HUES64 (cell line): ENCODE results near the gene MAFF.
"Not testable (repeated sequence)": the region's sequence is repeated elsewhere in the genome, so short reads cannot be mapped to it uniquely, and the experiment has no call there.

Experiments used
- H3K27ac ChIP-seq: 2 replicates; pipeline ENCODE4 v1.7.0; 2013; ENCODE audit warnings: low read depth, low read length, inconsistent platforms
- H3K27me3 ChIP-seq: 2 replicates; pipeline ENCODE4 v1.6.1; 2013; ENCODE audit warnings: mild to moderate bottlenecking, low read length; ENCODE audit not compliant: insufficient read depth
- H3K36me3 ChIP-seq: 2 replicates; pipeline ENCODE4 v1.6.1; 2013; ENCODE audit warnings: mild to moderate bottlenecking, low read length; ENCODE audit not compliant: insufficient read depth
- H3K4me1 ChIP-seq: 2 replicates; pipeline ENCODE4 v1.6.1; 2013; ENCODE audit warnings: mild to moderate bottlenecking, low read length, moderate library complexity; ENCODE audit not compliant: insufficient read depth
- H3K4me3 ChIP-seq: 2 replicates; pipeline ENCODE4 v1.5.1; 2013; ENCODE audit warnings: mild to moderate bottlenecking, low read length, moderate library complexity
- H3K9ac ChIP-seq: 2 replicates; pipeline ENCODE4 v1.6.1; 2013; ENCODE audit warnings: mild to moderate bottlenecking, low read depth, low read length
- H3K9me3 ChIP-seq: 2 replicates; pipeline ENCODE4 v1.6.1; 2013; ENCODE audit warnings: low read depth, low read length; ENCODE audit not compliant: insufficient read depth
- WGBS: fragments of 150-250, 120-280 bp; methylation state at CpG from one replicate; pipeline ENCODE4 v1.1.7; 2013; ENCODE audit warnings: missing lambda C conversion rate; 5-methylcytosine and 5-hydroxymethylcytosine counted together

MAFF gene

GRCh38 chr22:38230108-38230825, 28.5 kb downstream of the MAFF start:
- H3K36me3 ChIP-seq: peaks cover 85% of the 10 kb centered on the region
- no peaks in the 10 kb centered on the region for H3K27me3 ChIP-seq
- no peak overlapping the region for H3K4me3 ChIP-seq
- no peaks in the 10 kb centered on the region for H3K4me1 ChIP-seq
- H3K27ac ChIP-seq: no peak overlapping the region
- no peaks in the 10 kb centered on the region for H3K9me3 ChIP-seq
- WGBS: 88% methylated on average over 15 of the region's 15 CpGs
- H3K9ac ChIP-seq: no peak overlapping the region

GRCh38 chr22:38230916-38231315, 29.1 kb downstream of the MAFF start:
- WGBS: 94% methylated on average over 9 of the region's 9 CpGs
- Histone ChIP-seq H3K9ac (no peak overlapping the region), H3K27ac (no peak overlapping the region), H3K4me1 (no peaks in the 10 kb centered on the region), H3K4me3 (no peak overlapping the region), H3K36me3 (peaks cover 85% of the 10 kb centered on the region), H3K9me3 (no peaks in the 10 kb centered on the region), H3K27me3 (no peaks in the 10 kb centered on the region)

- Histone ChIP-seq H3K9ac (no peak overlapping the region), H3K4me3 (no peak overlapping the region), H3K4me1 (no peaks in the 10 kb centered on the region), H3K27ac (no peak overlapping the region), H3K27me3 (no peaks in the 10 kb centered on the region), H3K9me3 (no peaks in the 10 kb centered on the region), H3K36me3 (peaks cover 85% of the 10 kb centered on the region)
- 89% methylated on average over 8 of the region's 8 CpGs for WGBS
Measured at GRCh38 chr22:38232196-38232595, 30.4 kb downstream of the MAFF start.

- 96% methylated on average over 6 of the region's 6 CpGs for WGBS
- no peaks in the 10 kb centered on the region for H3K4me1 ChIP-seq
- H3K27ac ChIP-seq: no peak overlapping the region
- H3K9me3 ChIP-seq: no peaks in the 10 kb centered on the region
- H3K36me3 ChIP-seq: peaks cover 73% of the 10 kb centered on the region
- H3K27me3 ChIP-seq: no peaks in the 10 kb centered on the region
- H3K4me3 ChIP-seq: no peak overlapping the region
- no peak overlapping the region for H3K9ac ChIP-seq
Measured at GRCh38 chr22:38233427-38233826, 31.6 kb downstream of the MAFF start.

GRCh38 chr22:38233856-38234255, 32.1 kb downstream of the MAFF start:
- H3K9me3 ChIP-seq, H3K4me1 ChIP-seq, H3K27ac ChIP-seq, H3K4me3 ChIP-seq, H3K9ac ChIP-seq, H3K27me3 ChIP-seq: not testable (repeated sequence)
- WGBS: 97% methylated on average over 9 of the region's 10 CpGs
- H3K36me3 ChIP-seq: peaks cover 68% of the 10 kb centered on the region

- Histone ChIP-seq H3K9ac (no peak overlapping the region), H3K27me3 (no peaks in the 10 kb centered on the region), H3K9me3 (no peaks in the 10 kb centered on the region), H3K36me3 (peaks cover 58% of the 10 kb centered on the region), H3K4me3 (no peak overlapping the region), H3K27ac (no peak overlapping the region), H3K4me1 (peaks cover 4% of the 10 kb centered on the region; the same call in 1 of the 2 replicates)
- WGBS: 95% methylated on average over 14 of the region's 14 CpGs
Measured at GRCh38 chr22:38235240-38235850, 33.6 kb downstream of the MAFF start.

GRCh38 chr22:38236786-38237185, 35.0 kb downstream of the MAFF start:
- WGBS: 92% methylated on average over 8 of the region's 8 CpGs
- Histone ChIP-seq H3K36me3 (peaks cover 44% of the 10 kb centered on the region), H3K4me1 (peaks cover 13% of the 10 kb centered on the region), H3K9ac (no peak overlapping the region), H3K9me3 (no peaks in the 10 kb centered on the region), H3K27ac (no peak overlapping the region), H3K4me3 (no peak overlapping the region), H3K27me3 (no peaks in the 10 kb centered on the region)

GRCh38 chr22:38238519-38239071, 36.8 kb downstream of the MAFF start:
- Histone ChIP-seq H3K36me3 (peaks cover 34% of the 10 kb centered on the region), H3K27ac (no peak overlapping the region), H3K9me3 (no peaks in the 10 kb centered on the region), H3K4me1 (peaks cover 13% of the 10 kb centered on the region), H3K27me3 (no peaks in the 10 kb centered on the region), H3K4me3 (no peak overlapping the region), H3K9ac (no peak overlapping the region)
- 94% methylated on average over 9 of the region's 9 CpGs for WGBS

- no peak overlapping the region for H3K27ac ChIP-seq
- no peaks in the 10 kb centered on the region for H3K9me3 ChIP-seq
- H3K27me3 ChIP-seq: no peaks in the 10 kb centered on the region
- WGBS: 82% methylated on average over 14 of the region's 14 CpGs
- H3K4me1 ChIP-seq: peaks cover 13% of the 10 kb centered on the region
- H3K4me3 ChIP-seq: no peak overlapping the region
- H3K9ac ChIP-seq: no peak overlapping the region
- H3K36me3 ChIP-seq: peaks cover 34% of the 10 kb centered on the region
Measured at GRCh38 chr22:38239101-38239761, 37.4 kb downstream of the MAFF start.

GRCh38 chr22:38240734-38241252, 39.0 kb downstream of the MAFF start:
- peak overlapping the region; percentile 64; the same call in 1 of the 2 replicates for H3K9ac ChIP-seq

More at GRCh38 chr22:38240734-38241252, 39.0 kb downstream of the MAFF start:
- Histone ChIP-seq H3K27ac (peak overlapping the region; percentile 89), H3K27me3 (no peaks in the 10 kb centered on the region), H3K36me3 (peaks cover 21% of the 10 kb centered on the region), H3K4me3 (no peak overlapping the region), H3K4me1 (peaks cover 13% of the 10 kb centered on the region), H3K9me3 (no peaks in the 10 kb centered on the region)
- WGBS: 14% methylated on average over 6 of the region's 6 CpGs
